Measurements from ENCODE around the gene ZKSCAN3. TPM values are rescaled to one million over a fixed set of nuclear protein-coding genes. Genes with fewer than 3 reads are reported as not detected.

The ZKSCAN3 gene
- total and polyA plus RNA-seq, 2 experiments from 2014 or later: 3.0 to 7.6 TPM

- Histone ChIP-seq H3K9me2 (ENCODE audit: insufficient read depth) (no peaks in the 10 kb centered on the region), H2AFZ (no peak overlapping the region), H3F3A (replicated peaks; ENCODE audit: low read depth) (no peaks in the 10 kb centered on the region), H3K27ac (ENCODE audit: low read depth) (no peak overlapping the region), H3K36me3 (ENCODE audit: insufficient read depth) (no peaks in the 10 kb centered on the region), H3K79me2 (replicated peaks; ENCODE audit: insufficient read depth) (peaks cover 51% of the 10 kb centered on the region), H4K20me1 (replicated peaks; ENCODE audit: insufficient read depth) (peaks cover 8% of the 10 kb centered on the region; the same call in 1 of the 2 replicates), H3K4me2 (no peak overlapping the region), H3K4me1 (ENCODE audit: insufficient read depth) (peaks cover 14% of the 10 kb centered on the region), H3K4me3 (no peak overlapping the region), H3K27me3 (ENCODE audit: insufficient read depth) (no peaks in the 10 kb centered on the region)
- Mint-ChIP-seq H3K27ac (no peak overlapping the region), H3K4me3 (no peak overlapping the region), H3K27me3 (ENCODE audit: insufficient read depth, low read depth, poor library complexity) (peaks cover 12% of the 10 kb centered on the region), H3K4me1 (peaks cover 28% of the 10 kb centered on the region), H3K9me3 (peaks cover 20% of the 10 kb centered on the region; the same call in 2 of the 3 replicates), H3K36me3 (ENCODE audit: low read depth) (peaks cover 37% of the 10 kb centered on the region)
- ATAC-seq: no peak
- no peak for DNase-seq (ENCODE audit: low spot score)
- no peak for TF ChIP-seq EZH2phosphoT487 (IDR thresholded peaks at IDR 0.05; ENCODE audit: unreplicated experiment)
- no peak for TF ChIP-seq ETS1 (IDR thresholded peaks at IDR 0.05)
- TF ChIP-seq REST (IDR thresholded peaks at IDR 0.05; ENCODE audit: unreplicated experiment): no peak
- no peak for TF ChIP-seq CREB1 (CRISPR knock-in tag; IDR thresholded peaks at IDR 0.05; ENCODE audit: low read depth)
- no peak for TF ChIP-seq JUNB (IDR thresholded peaks at IDR 0.05; ENCODE audit: unreplicated experiment)
- TF ChIP-seq NANOG (IDR thresholded peaks at IDR 0.05; ENCODE audit: borderline replicate concordance): no peak
- TF ChIP-seq, protein P1, sequence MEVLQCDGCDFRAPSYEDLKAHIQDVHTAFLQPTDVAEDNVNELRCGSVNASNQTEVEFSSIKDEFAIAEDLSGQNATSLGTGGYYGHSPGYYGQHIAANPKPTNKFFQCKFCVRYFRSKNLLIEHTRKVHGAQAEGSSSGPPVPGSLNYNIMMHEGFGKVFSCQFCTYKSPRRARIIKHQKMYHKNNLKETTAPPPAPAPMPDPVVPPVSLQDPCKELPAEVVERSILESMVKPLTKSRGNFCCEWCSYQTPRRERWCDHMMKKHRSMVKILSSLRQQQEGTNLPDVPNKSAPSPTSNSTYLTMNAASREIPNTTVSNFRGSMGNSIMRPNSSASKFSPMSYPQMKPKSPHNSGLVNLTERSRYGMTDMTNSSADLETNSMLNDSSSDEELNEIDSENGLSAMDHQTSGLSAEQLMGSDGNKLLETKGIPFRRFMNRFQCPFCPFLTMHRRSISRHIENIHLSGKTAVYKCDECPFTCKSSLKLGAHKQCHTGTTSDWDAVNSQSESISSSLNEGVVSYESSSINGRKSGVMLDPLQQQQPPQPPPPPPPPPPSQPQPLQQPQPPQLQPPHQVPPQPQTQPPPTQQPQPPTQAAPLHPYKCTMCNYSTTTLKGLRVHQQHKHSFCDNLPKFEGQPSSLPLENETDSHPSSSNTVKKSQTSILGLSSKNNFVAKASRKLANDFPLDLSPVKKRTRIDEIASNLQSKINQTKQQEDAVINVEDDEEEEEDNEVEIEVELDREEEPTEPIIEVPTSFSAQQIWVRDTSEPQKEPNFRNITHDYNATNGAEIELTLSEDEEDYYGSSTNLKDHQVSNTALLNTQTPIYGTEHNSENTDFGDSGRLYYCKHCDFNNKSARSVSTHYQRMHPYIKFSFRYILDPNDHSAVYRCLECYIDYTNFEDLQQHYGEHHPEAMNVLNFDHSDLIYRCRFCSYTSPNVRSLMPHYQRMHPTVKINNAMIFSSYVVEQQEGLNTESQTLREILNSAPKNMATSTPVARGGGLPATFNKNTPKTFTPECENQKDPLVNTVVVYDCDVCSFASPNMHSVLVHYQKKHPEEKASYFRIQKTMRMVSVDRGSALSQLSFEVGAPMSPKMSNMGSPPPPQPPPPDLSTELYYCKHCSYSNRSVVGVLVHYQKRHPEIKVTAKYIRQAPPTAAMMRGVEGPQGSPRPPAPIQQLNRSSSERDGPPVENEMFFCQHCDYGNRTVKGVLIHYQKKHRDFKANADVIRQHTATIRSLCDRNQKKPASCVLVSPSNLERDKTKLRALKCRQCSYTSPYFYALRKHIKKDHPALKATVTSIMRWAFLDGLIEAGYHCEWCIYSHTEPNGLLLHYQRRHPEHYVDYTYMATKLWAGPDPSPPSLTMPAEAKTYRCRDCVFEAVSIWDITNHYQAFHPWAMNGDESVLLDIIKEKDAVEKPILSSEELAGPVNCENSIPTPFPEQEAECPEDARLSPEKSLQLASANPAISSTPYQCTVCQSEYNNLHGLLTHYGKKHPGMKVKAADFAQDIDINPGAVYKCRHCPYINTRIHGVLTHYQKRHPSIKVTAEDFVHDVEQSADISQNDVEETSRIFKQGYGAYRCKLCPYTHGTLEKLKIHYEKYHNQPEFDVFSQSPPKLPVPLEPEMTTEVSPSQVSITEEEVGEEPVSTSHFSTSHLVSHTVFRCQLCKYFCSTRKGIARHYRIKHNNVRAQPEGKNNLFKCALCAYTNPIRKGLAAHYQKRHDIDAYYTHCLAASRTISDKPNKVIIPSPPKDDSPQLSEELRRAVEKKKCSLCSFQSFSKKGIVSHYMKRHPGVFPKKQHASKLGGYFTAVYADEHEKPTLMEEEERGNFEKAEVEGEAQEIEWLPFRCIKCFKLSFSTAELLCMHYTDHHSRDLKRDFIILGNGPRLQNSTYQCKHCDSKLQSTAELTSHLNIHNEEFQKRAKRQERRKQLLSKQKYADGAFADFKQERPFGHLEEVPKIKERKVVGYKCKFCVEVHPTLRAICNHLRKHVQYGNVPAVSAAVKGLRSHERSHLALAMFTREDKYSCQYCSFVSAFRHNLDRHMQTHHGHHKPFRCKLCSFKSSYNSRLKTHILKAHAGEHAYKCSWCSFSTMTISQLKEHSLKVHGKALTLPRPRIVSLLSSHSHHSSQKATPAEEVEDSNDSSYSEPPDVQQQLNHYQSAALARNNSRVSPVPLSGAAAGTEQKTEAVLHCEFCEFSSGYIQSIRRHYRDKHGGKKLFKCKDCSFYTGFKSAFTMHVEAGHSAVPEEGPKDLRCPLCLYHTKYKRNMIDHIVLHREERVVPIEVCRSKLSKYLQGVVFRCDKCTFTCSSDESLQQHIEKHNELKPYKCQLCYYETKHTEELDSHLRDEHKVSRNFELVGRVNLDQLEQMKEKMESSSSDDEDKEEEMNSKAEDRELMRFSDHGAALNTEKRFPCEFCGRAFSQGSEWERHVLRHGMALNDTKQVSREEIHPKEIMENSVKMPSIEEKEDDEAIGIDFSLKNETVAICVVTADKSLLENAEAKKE (CRISPR knock-in tag; IDR thresholded peaks at IDR 0.05): no peak
- no peak for TF ChIP-seq ZNF331 (CRISPR knock-in tag; IDR thresholded peaks at IDR 0.05; ENCODE audit: low read depth)
- TF ChIP-seq STAT1 (IDR thresholded peaks at IDR 0.05; ENCODE audit: unreplicated experiment): no peak
- TF ChIP-seq POLR2AphosphoS5 (IDR thresholded peaks at IDR 0.05; ENCODE audit: low read depth): no peak
- no peak for TF ChIP-seq CTCF (conservative IDR thresholded peaks at IDR 0.05; ENCODE audit: low read depth in 2 of 2)
- no peak for TF ChIP-seq EZH2 (IDR thresholded peaks at IDR 0.05; ENCODE audit: low read depth, unreplicated experiment)
Observed at GRCh38 chr6:28353981-28354676, 4.4 kb downstream of the ZKSCAN3 start.
